ENCODE measurements around the gene IL17B.

The IL17B gene

DNA sequence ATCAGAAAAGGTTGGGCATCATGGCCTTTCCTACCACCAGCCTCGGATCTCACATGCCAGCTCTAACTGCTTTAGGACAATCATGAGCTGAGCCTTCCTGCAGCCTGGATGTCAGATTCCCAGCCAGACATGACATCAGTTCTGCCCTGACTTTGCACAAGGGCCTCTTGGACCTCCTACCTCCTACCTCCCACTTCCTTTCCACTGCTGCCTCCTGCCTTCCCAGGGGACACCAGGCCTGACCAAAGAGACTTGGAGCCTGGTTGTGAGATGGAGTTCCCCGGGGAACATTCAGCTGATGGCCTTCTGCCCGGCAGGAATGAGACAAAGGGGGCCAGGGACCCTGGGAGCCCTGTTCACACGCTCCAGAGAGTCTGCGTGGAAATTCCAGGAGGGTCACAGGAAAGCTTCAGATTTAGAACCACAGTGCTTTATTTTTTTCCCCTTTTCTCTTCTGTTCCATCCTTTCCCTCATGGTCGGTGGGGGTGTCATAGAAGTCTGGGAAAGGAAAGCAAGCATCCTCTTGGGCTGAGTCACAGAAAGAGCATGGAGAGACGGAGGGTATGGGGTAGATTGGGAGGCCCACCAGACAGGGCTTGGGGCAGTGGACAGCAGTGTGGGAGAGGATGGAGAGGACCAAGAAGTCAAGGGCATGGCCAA lies 35.4 kb upstream of the IL17B start:
- DNase-seq: no peak

GRCh38 chr5:149413477-149414210 lies 34.6 kb upstream of the IL17B start:
- DNase-seq: no peak

DNA sequence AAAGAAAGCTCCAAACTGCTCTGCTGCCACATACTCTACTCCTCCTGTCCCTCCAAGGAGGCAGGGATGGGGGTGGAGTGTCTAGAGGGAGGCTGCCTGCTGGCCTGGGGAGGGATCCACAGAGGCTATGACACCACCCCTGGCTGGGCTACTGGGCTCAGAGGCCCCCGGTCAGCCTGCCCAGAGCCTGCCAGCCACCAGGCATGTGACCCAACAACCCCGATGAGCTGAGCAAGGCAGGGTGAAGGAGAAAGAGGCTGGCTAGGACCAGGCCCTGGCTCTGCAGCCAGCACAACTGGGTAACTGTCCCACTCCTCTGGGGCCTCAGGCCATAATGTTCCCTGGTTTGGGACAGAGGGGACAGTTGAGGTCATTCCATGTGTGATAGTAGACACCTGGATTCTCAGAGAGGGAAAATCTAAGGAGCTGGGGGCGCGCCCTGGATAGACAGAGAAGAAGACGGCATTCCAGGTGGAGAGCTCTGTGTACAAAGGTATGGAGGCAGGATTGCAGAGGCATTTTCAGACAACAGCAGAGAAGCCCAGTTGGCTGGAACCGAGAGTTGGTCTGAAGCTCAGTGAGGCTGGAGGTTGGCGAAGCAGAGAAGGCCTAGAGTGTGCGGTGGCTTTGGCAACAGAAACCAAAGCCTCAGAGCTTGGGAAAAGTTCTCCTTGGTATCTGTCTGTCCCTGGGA lies 33.8 kb upstream of the IL17B start:
- DNase-seq: no peak

DNA sequence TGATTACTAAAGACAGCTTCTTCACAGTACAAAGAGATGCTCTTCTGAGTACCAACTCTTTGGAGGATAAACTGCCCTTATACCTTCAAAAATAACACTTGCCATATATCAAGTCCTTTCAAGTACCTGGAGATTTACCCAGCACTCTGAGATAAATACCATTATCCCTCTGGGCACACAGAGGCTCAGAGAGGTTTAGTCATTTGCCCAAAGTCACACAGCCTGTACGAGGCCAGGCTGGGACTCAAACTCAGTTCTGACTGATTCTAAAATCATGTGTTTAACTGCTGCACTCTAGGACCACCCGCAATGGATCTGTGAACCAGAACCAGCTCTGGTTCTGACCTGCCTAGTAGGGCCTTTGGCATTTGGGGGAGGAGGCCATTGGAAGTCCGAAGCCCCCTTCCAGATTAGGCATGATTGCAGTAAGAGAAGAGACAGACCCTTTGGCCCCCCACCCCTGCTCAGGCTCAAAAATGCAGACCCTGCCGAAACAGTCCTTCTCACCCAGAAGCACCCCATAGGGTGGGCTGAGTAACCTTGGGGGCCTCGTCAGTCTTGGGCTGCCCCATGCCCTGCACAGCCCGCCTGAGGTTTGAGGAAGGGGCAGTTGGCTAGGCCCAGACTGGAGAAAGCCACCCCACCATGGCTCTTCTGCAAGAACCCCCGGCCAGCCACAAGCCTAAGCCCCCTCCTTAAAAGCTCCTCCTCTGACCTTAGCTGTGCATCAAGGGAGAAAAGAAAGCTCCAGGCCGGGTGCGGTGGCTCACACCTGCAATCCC lies 32.8 kb upstream of the IL17B start:
- no peak for DNase-seq

DNA sequence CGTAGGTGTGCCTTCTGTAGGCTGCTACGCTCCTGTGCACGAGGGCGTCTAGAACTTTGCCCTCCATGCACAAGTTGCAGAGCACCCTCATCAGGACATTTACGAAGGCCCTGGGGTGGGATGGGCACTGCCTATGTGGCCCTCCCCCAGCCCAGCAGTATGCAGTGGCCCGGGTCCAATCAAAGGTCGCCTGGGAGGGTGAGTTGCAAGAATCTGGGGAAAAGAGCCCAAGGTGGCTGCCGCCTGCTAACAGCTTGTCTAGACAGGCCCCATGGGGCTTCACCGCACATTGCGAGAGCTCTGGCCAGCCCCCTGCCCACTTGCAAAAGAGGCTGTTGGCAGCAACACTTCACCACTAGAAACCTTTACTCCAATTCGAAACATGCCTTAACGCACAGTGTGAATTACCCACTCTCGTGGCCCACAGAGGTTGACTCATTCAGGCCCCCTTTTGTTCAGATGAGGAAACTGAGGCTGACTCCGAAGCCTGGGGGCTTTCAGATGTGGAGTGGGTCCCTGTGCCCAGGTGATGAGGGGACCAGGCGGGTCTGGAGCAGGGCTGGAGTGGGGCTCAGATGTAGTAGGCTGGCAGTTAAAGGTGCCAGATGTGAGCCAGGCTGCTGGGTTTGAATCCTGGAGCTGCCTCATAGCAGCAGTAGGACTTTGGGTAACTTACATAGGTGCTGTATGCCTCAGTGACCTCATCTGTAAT lies 31.8 kb upstream of the IL17B start:
- no peak for DNase-seq

- DNase-seq: no peak
Observed at GRCh38 chr5:149410071-149410470, 31.0 kb upstream of the IL17B start.

- no peak for DNase-seq
Observed at GRCh38 chr5:149409268-149409948, 30.3 kb upstream of the IL17B start.

GRCh38 chr5:149408252-149409099 lies 29.4 kb upstream of the IL17B start:
- no peak for DNase-seq

DNA sequence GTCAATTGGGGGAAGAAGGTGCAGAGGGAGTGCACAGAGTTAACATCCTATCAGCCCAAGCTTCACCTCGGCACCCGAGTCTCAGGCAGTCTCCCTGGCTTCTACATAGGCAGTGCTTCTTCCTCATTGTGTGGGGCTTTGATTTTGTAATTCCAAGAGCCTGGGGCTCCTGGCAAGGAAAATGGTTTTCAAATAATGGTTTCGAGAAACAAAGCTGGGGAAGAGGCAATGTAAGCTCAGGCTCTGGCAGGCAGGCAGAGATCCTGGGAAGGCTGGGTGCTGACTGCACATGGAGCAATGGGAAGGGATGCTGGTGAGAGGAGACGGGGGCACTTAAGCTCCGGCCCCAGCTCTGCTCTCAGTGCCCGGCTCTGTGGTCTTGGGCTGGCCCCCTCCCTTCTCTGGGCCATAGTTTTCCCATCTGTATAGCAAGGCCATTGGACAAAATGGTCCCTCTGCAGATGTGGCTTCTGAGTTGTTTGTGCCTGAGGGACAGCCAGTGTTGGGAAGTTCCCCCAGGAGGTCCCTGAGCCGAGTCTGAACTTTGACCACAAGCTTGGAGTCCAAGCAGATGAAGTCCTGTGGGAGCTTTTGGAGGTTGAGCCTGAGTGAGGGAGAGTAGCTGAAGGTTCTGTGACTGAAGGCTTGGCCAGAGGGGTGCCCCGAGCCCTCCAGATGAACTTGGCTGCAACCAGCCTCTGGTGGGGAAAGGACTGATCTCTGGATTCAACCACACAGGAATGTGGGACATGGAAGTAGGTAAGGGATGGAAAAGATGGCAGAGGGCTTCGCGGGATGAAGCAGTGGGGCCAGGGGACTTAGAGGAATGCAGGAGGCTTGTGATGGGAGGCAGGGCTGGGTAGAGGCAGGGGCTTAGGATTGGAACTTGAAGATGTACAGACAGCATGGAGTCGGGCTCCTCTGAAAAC lies 28.5 kb upstream of the IL17B start:
- no peak for DNase-seq

- no peak for DNase-seq
Observed at GRCh38 chr5:149406979-149407306, 27.9 kb upstream of the IL17B start.

- DNase-seq: no peak
Observed at GRCh38 chr5:149406203-149406978, 27.3 kb upstream of the IL17B start.

- DNase-seq: no peak
Observed at GRCh38 chr5:149405550-149406202, 26.6 kb upstream of the IL17B start.

DNA sequence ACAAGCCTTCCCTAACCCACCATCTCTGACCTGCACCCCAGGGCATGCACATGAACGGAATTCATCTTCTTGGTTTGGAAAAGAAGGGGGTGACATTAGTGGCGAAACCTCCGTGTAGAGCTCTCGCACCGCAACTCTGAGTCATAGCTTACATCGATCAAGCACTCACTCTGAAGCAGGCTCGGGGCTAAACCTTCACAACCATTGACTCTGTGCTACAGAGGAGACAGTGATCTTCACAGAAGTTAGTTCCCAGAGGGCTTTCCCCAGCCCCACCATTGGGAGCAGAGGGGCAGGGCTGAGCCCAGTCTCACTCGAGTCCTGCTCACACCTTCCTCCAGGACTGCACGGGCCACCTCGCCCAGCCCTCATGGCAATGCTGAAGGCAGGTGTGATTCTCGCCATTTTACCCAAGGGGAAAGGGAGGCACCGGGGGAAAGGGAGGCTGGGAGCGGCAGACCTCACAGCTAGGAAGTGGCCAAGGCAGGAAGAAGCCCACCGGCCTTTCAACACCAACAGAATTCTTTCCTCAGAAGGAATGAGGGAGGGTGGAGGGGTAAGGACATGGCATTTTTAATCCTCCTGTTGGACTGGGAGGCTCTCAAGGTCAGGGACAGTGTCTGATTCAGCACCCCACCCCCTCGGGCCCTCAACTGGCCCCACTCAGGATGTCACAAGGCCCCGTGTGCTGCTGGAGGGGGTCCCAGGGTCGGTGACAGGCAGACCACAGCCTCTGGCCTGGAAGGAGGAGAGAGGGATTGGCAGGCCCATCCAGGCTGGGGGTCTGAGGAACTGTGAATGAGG lies 25.9 kb upstream of the IL17B start:
- DNase-seq: no peak

DNA sequence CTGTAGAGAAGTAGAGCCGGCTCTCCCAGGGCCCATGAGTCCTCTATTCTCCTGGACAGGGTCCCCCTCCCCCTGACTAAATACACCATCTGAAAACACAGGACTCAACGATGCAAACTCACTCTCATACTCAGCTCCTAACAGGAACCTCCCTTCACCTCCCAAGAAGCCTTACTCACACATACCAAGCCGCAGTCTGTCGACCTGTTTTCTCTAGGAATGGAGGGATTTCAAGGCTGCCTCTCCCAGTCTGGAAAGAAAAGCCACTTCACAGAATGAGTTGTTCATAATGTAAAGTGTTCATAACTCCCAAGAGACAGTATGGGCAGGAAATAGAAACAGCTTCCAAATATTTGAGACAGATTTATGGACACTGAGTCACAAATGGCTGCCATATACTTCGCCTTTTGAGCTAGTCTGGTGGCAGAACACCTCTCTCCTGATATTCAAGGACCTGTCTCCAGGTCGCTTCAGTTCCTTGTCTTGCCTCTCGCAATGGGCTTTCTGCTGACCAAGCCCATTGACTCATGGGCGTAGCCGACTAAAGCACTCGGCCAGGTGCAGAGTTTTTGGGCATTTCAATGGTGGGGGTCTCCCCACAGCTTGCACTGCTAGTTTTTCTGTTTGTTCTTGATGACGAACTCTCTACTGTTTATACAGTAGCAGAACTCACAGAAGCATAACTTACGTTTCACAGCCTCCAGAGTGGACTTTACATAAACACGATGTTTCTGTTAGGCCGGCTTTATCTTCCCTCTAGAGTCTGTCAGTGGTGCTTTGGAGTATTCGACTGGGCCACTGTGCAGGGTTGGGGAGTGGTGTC lies 25.0 kb upstream of the IL17B start:
- no peak for DNase-seq

DNA sequence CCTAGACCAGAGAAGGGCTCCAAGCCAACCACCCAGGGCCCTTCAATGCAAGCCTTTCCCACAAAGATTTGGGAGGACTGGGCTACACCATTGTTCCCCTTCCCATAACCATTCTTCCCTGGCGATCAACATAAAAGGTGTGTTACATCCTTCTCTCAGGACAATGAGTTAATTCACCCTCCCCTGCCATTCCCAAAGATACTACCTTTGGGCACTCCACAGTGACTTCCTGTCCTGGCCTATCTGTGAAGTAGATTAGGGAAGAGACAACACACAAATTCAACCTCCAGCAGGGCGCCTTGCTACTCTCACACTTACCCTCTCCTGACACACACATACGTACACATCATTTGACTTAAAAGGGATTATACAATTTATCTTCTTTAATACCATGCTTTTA lies 23.2 kb upstream of the IL17B start:
- no peak for DNase-seq

DNA sequence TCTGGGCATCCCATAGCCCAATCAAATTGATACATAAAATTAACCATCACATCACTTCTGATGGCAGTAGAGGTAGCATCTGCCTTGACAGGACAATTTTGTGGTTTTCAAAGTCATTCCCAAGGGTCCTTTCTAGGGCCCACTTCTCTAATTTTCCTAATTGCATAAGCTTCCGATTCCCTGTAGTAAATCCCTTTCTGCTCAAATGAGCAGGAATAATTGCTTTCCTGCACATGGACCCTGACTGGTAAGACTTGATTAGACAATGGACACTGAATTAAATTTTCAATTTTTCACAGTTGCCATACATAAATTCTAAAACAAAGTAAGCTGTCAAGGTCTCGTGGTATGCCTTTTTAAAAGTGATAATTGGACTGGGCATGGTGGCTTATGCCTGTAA lies 22.0 kb upstream of the IL17B start:
- no peak for DNase-seq

GRCh38 chr5:149400304-149400703 lies 21.2 kb upstream of the IL17B start:
- no peak for DNase-seq

All from stimulated activated naive CD4-positive, alpha-beta T cell (primary cell).